HEK293 (cell line): ENCODE measurements around the gene COQ10A.
A peak's percentile ranks its signal among the peaks of the same experiment; 100 is the strongest.

Experiments used
- AEBP2 ChIP-seq: fragments of 450-650 bp; formaldehyde crosslinking; IDR thresholded peaks from 2 replicates; pipeline ENCODE4 v1.5.1; 2016; ENCODE audit warnings: missing biosample characterization, missing genetic modification characterization, borderline replicate concordance
- BCL11A ChIP-seq: fragments of 450-650 bp; formaldehyde crosslinking; IDR thresholded peaks from 2 replicates; pipeline ENCODE4 v1.5.1; 2016; ENCODE audit warnings: low read depth, missing biosample characterization, missing genetic modification characterization
- GLIS1 ChIP-seq: fragments of 450-650 bp; formaldehyde crosslinking; IDR thresholded peaks from 2 replicates; pipeline ENCODE4 v1.5.1; 2016; ENCODE audit warnings: missing biosample characterization, missing genetic modification characterization
- HOXC10 ChIP-seq: sonication (generic); formaldehyde crosslinking; IDR thresholded peaks from 2 replicates; pipeline ENCODE4 v1.8.1; 2023; ENCODE audit warnings: mild to moderate bottlenecking, missing genetic modification reagents
- KLF1 ChIP-seq: fragments of 450-650 bp; formaldehyde crosslinking; IDR thresholded peaks from 2 replicates; pipeline ENCODE4 v1.5.1; 2016; ENCODE audit warnings: missing biosample characterization, missing genetic modification characterization
- OSR2 ChIP-seq: fragments of 450-650 bp; formaldehyde crosslinking; IDR thresholded peaks from 2 replicates; pipeline ENCODE4 v1.5.1; 2016; ENCODE audit warnings: missing biosample characterization, missing genetic modification characterization
- SALL2 ChIP-seq: fragments of 450-650 bp; formaldehyde crosslinking; IDR thresholded peaks from 2 replicates; pipeline ENCODE4 v1.5.0; 2017; ENCODE audit warnings: missing biosample characterization, mild to moderate bottlenecking, missing genetic modification characterization, borderline replicate concordance
- SETDB1 ChIP-seq: IDR thresholded peaks from one replicate; pipeline ENCODE4 v1.6.1; 2017; ENCODE audit warnings: mild to moderate bottlenecking, low read length, moderate library complexity, mixed read lengths; ENCODE audit not compliant: insufficient read length
- TRIM28 ChIP-seq: IDR thresholded peaks from 2 replicates; pipeline ENCODE4 v1.6.1; 2011; ENCODE audit warnings: low read length, control low read depth, borderline replicate concordance
- ZBTB1 ChIP-seq: fragments of 450-650 bp; formaldehyde crosslinking; IDR thresholded peaks from 2 replicates; pipeline ENCODE4 v1.5.1; 2016; ENCODE audit warnings: missing biosample characterization, missing genetic modification characterization
- ZFP69B ChIP-seq: fragments of 450-650 bp; formaldehyde crosslinking; IDR thresholded peaks from 2 replicates; pipeline ENCODE4 v1.5.1; 2016; ENCODE audit warnings: missing biosample characterization, missing genetic modification characterization
- ZNF140 ChIP-seq: fragments of 450-650 bp; formaldehyde crosslinking; IDR thresholded peaks from 2 replicates; pipeline ENCODE4 v1.5.1; 2016; ENCODE audit warnings: missing biosample characterization, missing genetic modification characterization
- ZNF146 ChIP-seq: fragments of 450-650 bp; formaldehyde crosslinking; IDR thresholded peaks from 2 replicates; pipeline ENCODE4 v1.5.1; 2016; ENCODE audit warnings: missing biosample characterization, missing genetic modification characterization
- ZNF155 ChIP-seq: fragments of 450-650 bp; formaldehyde crosslinking; IDR thresholded peaks from 2 replicates; pipeline ENCODE4 v1.5.1; 2016; ENCODE audit warnings: missing biosample characterization, missing genetic modification characterization
- ZNF174 ChIP-seq: fragments of 450-650 bp; formaldehyde crosslinking; IDR thresholded peaks from 2 replicates; pipeline ENCODE4 v1.5.0; 2017; ENCODE audit warnings: missing biosample characterization, mild to moderate bottlenecking, missing genetic modification characterization
- ZNF248 ChIP-seq: fragments of 450-650 bp; formaldehyde crosslinking; IDR thresholded peaks from 2 replicates; pipeline ENCODE4 v1.5.1; 2017; ENCODE audit warnings: missing biosample characterization, missing genetic modification characterization
- ZNF302 ChIP-seq: fragments of 450-650 bp; formaldehyde crosslinking; IDR thresholded peaks from 2 replicates; pipeline ENCODE4 v1.5.1; 2016; ENCODE audit warnings: missing biosample characterization, missing genetic modification characterization, low read depth
- ZNF354C ChIP-seq: fragments of 450-650 bp; formaldehyde crosslinking; IDR thresholded peaks from 2 replicates; pipeline ENCODE4 v1.5.1; 2016; ENCODE audit warnings: missing biosample characterization, missing genetic modification characterization, low read depth, borderline replicate concordance
- ZNF391 ChIP-seq: fragments of 450-650 bp; formaldehyde crosslinking; IDR thresholded peaks from 2 replicates; pipeline ENCODE4 v1.5.1; 2016; ENCODE audit warnings: low read depth, missing biosample characterization, missing genetic modification characterization, borderline replicate concordance
- ZNF423 ChIP-seq: fragments of 450-650 bp; formaldehyde crosslinking; IDR thresholded peaks from 2 replicates; pipeline ENCODE4 v1.5.1; 2016; ENCODE audit warnings: missing biosample characterization, missing genetic modification characterization
- ZNF433 ChIP-seq: fragments of 450-650 bp; formaldehyde crosslinking; IDR thresholded peaks from 2 replicates; pipeline ENCODE4 v1.5.1; 2016; ENCODE audit warnings: missing biosample characterization, missing genetic modification characterization, low read depth
- ZNF473 ChIP-seq: fragments of 450-650 bp; formaldehyde crosslinking; IDR thresholded peaks from 2 replicates; pipeline ENCODE4 v1.5.1; 2017; ENCODE audit warnings: missing biosample characterization, missing genetic modification characterization
- ZNF488 ChIP-seq: fragments of 450-650 bp; formaldehyde crosslinking; IDR thresholded peaks from 2 replicates; pipeline ENCODE4 v1.5.1; 2016; ENCODE audit warnings: missing biosample characterization, missing genetic modification characterization
- ZNF514 ChIP-seq: fragments of 450-650 bp; formaldehyde crosslinking; IDR thresholded peaks from 2 replicates; pipeline ENCODE4 v1.5.1; 2016; ENCODE audit warnings: missing biosample characterization, missing genetic modification characterization
- ZNF518A ChIP-seq: fragments of 450-650 bp; formaldehyde crosslinking; conservative IDR thresholded peaks from 2 replicates; pipeline ENCODE4 v1.5.1; 2016; ENCODE audit warnings: low read depth, missing biosample characterization, missing genetic modification characterization
- ZNF521 ChIP-seq: fragments of 450-650 bp; formaldehyde crosslinking; IDR thresholded peaks from 2 replicates; pipeline ENCODE4 v1.5.1; 2017; ENCODE audit warnings: missing biosample characterization, mild to moderate bottlenecking, missing genetic modification characterization
- ZNF555 ChIP-seq: fragments of 450-650 bp; formaldehyde crosslinking; conservative IDR thresholded peaks from 2 replicates; pipeline ENCODE4 v1.5.1; 2017; ENCODE audit warnings: missing biosample characterization, mild to moderate bottlenecking, missing genetic modification characterization, inconsistent platforms
- ZNF580 ChIP-seq: fragments of 450-650 bp; formaldehyde crosslinking; IDR thresholded peaks from 2 replicates; pipeline ENCODE4 v1.5.1; 2016; ENCODE audit warnings: missing biosample characterization, missing genetic modification characterization
- ZNF747 ChIP-seq: fragments of 450-650 bp; formaldehyde crosslinking; IDR thresholded peaks from 2 replicates; pipeline ENCODE4 v1.5.1; 2016; ENCODE audit warnings: missing biosample characterization, missing genetic modification characterization
- ZNF792 ChIP-seq: fragments of 450-650 bp; formaldehyde crosslinking; IDR thresholded peaks from 2 replicates; pipeline ENCODE4 v1.5.1; 2016; ENCODE audit warnings: missing biosample characterization, missing genetic modification characterization
- ZSCAN16 ChIP-seq: fragments of 450-650 bp; formaldehyde crosslinking; IDR thresholded peaks from 2 replicates; pipeline ENCODE4 v1.5.1; 2016; ENCODE audit warnings: missing biosample characterization, missing genetic modification characterization
- ZSCAN23 ChIP-seq: fragments of 450-650 bp; formaldehyde crosslinking; IDR thresholded peaks from 2 replicates; pipeline ENCODE4 v1.5.1; 2016; ENCODE audit warnings: missing biosample characterization, missing genetic modification characterization
- TF ChIP-seq, protein P1 (sequence below): fragments of 450-650 bp; formaldehyde crosslinking; IDR thresholded peaks from 2 replicates; pipeline ENCODE4; 2016; ENCODE audit warnings: missing biosample characterization, missing genetic modification characterization

COQ10A gene

DNA sequence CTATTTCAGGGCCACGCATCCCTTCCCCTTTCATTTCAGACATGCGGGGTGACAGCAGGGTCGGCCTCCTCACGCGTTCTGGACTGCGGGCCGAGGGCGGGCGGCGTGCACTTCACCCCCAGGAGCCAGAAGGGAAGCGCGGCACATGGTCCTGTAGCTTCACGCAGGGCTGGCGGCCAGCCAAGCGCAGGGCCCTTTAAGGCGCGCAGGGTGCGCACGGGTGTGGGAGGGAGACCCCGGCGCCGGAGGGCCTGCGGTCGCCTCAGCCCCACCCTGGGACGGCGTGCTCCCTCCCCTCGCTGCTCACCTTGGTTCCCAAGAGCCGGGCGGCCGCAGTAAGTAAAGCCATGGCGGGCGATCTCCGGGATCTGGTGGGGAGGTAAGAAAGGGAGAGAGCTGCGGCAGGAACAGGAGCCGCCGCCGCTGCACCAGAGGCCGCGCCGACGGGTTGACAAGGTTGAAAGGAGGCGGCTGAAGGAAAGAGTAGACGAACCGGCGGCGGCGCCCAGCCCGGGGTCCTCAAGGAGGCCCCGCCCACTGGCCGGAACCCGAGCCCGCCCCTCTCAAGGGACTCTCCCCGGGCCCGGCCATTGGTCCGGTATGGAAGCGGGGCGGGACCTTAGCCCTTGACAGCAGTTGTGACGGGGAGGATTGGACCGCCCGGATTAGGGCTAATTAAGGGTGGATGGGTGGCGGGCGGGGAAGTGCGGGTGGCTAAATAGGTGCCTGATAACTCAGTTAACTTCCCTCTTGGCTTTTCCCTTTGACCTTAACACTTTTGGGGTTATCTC lies 33.3 kb downstream of the COQ10A start, which contains the start of gene CS (continued):
- TF ChIP-seq AEBP2 (tag by site-specific recombination) = no peak
- TF ChIP-seq ZNF423 = peak; percentile 93
- no peak for TF ChIP-seq ZSCAN23 (tag by site-specific recombination)
- peak; percentile 69 for TF ChIP-seq ZNF580 (tag by site-specific recombination)
- TF ChIP-seq ZSCAN16 (tag by site-specific recombination) = no peak
- peak; percentile 68 for TF ChIP-seq KLF1 (tag by site-specific recombination)
- TF ChIP-seq ZNF248 (tag by site-specific recombination) = no peak
- TF ChIP-seq BCL11A (tag by site-specific recombination) = no peak
- TF ChIP-seq ZNF354C = no peak
- TF ChIP-seq, protein P1, sequence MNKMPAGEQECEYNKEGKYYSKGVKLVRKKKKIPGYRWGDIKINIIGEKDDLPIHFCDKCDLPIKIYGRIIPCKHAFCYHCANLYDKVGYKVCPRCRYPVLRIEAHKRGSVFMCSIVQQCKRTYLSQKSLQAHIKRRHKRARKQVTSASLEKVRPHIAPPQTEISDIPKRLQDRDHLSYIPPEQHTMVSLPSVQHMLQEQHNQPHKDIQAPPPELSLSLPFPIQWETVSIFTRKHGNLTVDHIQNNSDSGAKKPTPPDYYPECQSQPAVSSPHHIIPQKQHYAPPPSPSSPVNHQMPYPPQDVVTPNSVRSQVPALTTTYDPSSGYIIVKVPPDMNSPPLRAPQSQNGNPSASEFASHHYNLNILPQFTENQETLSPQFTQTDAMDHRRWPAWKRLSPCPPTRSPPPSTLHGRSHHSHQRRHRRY (tag by site-specific recombination) = no peak
- no peak for TF ChIP-seq ZNF155 (tag by site-specific recombination)
- peak; percentile 32; the same call in 1 of the 2 replicates for TF ChIP-seq ZNF146
- no peak for TF ChIP-seq ZNF488 (tag by site-specific recombination)
- TF ChIP-seq ZNF433 = no peak
- no peak for TF ChIP-seq ZNF514 (tag by site-specific recombination)
- TF ChIP-seq ZNF521 (tag by site-specific recombination) = no peak
- no peak for TF ChIP-seq ZNF174 (tag by site-specific recombination)
- TF ChIP-seq TRIM28 = no peak
- no peak for TF ChIP-seq SALL2 (tag by site-specific recombination)
- no peak for TF ChIP-seq ZNF140 (tag by site-specific recombination)
- peak; percentile 92 for TF ChIP-seq ZFP69B
- no peak for TF ChIP-seq ZNF302 (tag by site-specific recombination)
- 0 out of 2 replicates have a peak, but pooled peaks have one; percentile 30 for TF ChIP-seq OSR2 (tag by site-specific recombination)
- TF ChIP-seq ZNF518A (tag by site-specific recombination) = no peak
- no peak for TF ChIP-seq ZNF792
- TF ChIP-seq SETDB1 = no peak
- TF ChIP-seq ZNF555 (tag by site-specific recombination) = no peak
- TF ChIP-seq ZBTB1 = no peak; the same call in 1 of the 2 replicates
- no peak for TF ChIP-seq ZNF747 (tag by site-specific recombination)
- TF ChIP-seq ZNF391 (tag by site-specific recombination) = 0 out of 2 replicates have a peak, but pooled peaks have one; percentile 61
- TF ChIP-seq GLIS1 = peak; percentile 81
- TF ChIP-seq ZNF473 = no peak
- TF ChIP-seq HOXC10 = no peak
